Sigmoid colon (tissue), 7 donors: ENCODE results near the gene PUM1. TPM values are rescaled to one million over a fixed set of nuclear protein-coding genes. Genes with fewer than 3 reads are reported as not detected.
"Not testable (repeated sequence)": the region's sequence is repeated elsewhere in the genome, so short reads cannot be mapped to it uniquely, and the experiment has no call there.

Source experiments
- DNase-seq: peaks from one replicate; pipeline ENCODE4 v3.0.0-alpha.2; 2019
- H3K27ac ChIP-seq, 4 donors: fragments of 200-600 bp; sonication (generic); one replicate each; pipeline ENCODE4 v1.5.1; 2016 to 2019; ENCODE audit warnings: mild to moderate bottlenecking in 1 of 4
- H3K27me3 ChIP-seq, 3 donors: fragments of 200-600 bp; sonication (generic); one replicate each; pipeline ENCODE4 v1.5.1; 2019; ENCODE audit warnings: mild to moderate bottlenecking in 1 of 3
- H3K36me3 ChIP-seq, 4 donors: fragments of 200-600 bp; sonication (generic); one replicate each; pipeline ENCODE4 v1.5.1; 2016 to 2019
- H3K4me1 ChIP-seq, 4 donors: fragments of 200-600 bp; sonication (generic); one replicate each; pipeline ENCODE4 v1.5.1; 2017 to 2019
- H3K4me3 ChIP-seq, 4 donors: fragments of 200-600 bp; sonication (generic); one replicate each; pipeline ENCODE4 v1.5.1; 2017 to 2019; ENCODE audit warnings: mild to moderate bottlenecking in 2 of 4, moderate library complexity in 1 of 4
- H3K9me3 ChIP-seq, 4 donors: fragments of 200-600 bp in 3 of 4; sonication (generic) in 3 of 4; one replicate each; pipeline versions ENCODE4 v1.5.1 to v1.6.1; 2013 to 2019
- CTCF ChIP-seq, 4 experiments: fragments of 450-650 bp in 3 of 4; fragments of 200-600 bp in 1 of 4; IDR thresholded peaks; one replicate each; pipeline ENCODE4 v1.5.1; 2016 to 2019; ENCODE audit warnings: antibody characterized with exemption in 4 of 4, mild to moderate bottlenecking in 3 of 4, moderate library complexity in 2 of 4
- EP300 ChIP-seq, 4 donors: sonication (generic); formaldehyde crosslinking; IDR thresholded peaks; one replicate each; pipeline ENCODE4 v1.6.1; 2017; ENCODE audit warnings: antibody characterized with exemption in 4 of 4
- POLR2A ChIP-seq, 2 donors: fragments of 450-650 bp; IDR thresholded peaks; one replicate each; pipeline ENCODE4 v1.6.1; 2016; ENCODE audit warnings: antibody characterized with exemption in 2 of 2, mild to moderate bottlenecking in 2 of 2, moderate library complexity in 2 of 2
- POLR2AphosphoS5 ChIP-seq, 4 donors: sonication (generic); formaldehyde crosslinking; IDR thresholded peaks; one replicate each; pipeline ENCODE4 v1.6.1; 2017; ENCODE audit warnings: antibody characterized with exemption in 4 of 4
- WGBS, 2 donors: extraction: QIAGEN DNeasy Blood & Tissue Kit; methylation state at CpG; one replicate each; pipeline ENCODE4 v1.1.7; 2013; 5-methylcytosine and 5-hydroxymethylcytosine counted together
- intact Hi-C: fragments of 100-400 bp; cut with DNase I; formaldehyde crosslinking; loops from one replicate; pipeline ENCODE4 v1.15.1; 2023
- polyA plus RNA-seq, 3 donors: library from polyadenylated mRNA; stranded (reverse); fragments of 200-250 nt; gene quantifications; one replicate each; pipeline ENCODE4 v1.2.3, GENCODE V29; 2013
- total RNA-seq, 4 donors: library from RNA; depleted of rRNA; stranded (reverse); fragments of >200 nt; gene quantifications; one replicate each; pipeline ENCODE4 v1.1.0, GENCODE V29; 2016
- donor health status: healthy with polysubstance abuse.
- donor health status: Bipolar disorder and iron deficiency.
- donor health status: healthy.

Gene PUM1
- total and polyA plus RNA-seq, 7 donors: 16.9 to 89.5 (median 66.4) TPM

- Histone ChIP-seq H3K4me1 (no peaks in the 10 kb centered on the region), H3K27me3 (no peaks in the 10 kb centered on the region), H3K36me3 (no peaks in the 10 kb centered on the region), H3K4me3 (no peak overlapping the region), H3K27ac (no peak overlapping the region), H3K9me3 (no peaks in the 10 kb centered on the region)
- TF ChIP-seq EP300 (IDR thresholded peaks at IDR 0.05) (no peak), CTCF (IDR thresholded peaks at IDR 0.05) (no peak), POLR2A (IDR thresholded peaks at IDR 0.05) (no peak), POLR2AphosphoS5 (IDR thresholded peaks at IDR 0.05) (no peak)
- no peak for DNase-seq
- intact Hi-C loops: no loop called here
- 91% methylated on average over 12 of the region's 12 CpGs for WGBS, 2 donors
Measured at GRCh38 chr1:31095298-31095981, 29.9 kb upstream of the PUM1 start.

- H3K4me3 ChIP-seq, H3K27ac ChIP-seq, H3K4me1 ChIP-seq, intact Hi-C loops, DNase-seq, H3K36me3 ChIP-seq, H3K9me3 ChIP-seq, H3K27me3 ChIP-seq: not testable (repeated sequence)
- WGBS, 2 donors: 90% methylated on average over 3 of the region's 3 CpGs
Measured at GRCh38 chr1:31088081-31088480, 22.6 kb upstream of the PUM1 start.

- Histone ChIP-seq H3K4me3 (no peak overlapping the region), H3K27ac (no peak overlapping the region), H3K4me1 (no peaks in the 10 kb centered on the region), H3K36me3 (no peaks in the 10 kb centered on the region), H3K9me3 (no peaks in the 10 kb centered on the region), H3K27me3 (no peaks in the 10 kb centered on the region)
- intact Hi-C loops: no loop called here
- no peak for TF ChIP-seq POLR2A (IDR thresholded peaks at IDR 0.05)
- TF ChIP-seq POLR2AphosphoS5 (IDR thresholded peaks at IDR 0.05): no peak
- no peak for TF ChIP-seq EP300 (IDR thresholded peaks at IDR 0.05)
- TF ChIP-seq CTCF (IDR thresholded peaks at IDR 0.05): no peak
- 85 to 88% methylated on average over 16 of the region's 16 CpGs for WGBS, 2 donors
- no peak for DNase-seq
Measured at GRCh38 chr1:31084782-31085569, 19.5 kb upstream of the PUM1 start.

GRCh38 chr1:31082385-31082784, 16.9 kb upstream of the PUM1 start:
- H3K4me3 ChIP-seq: no peak overlapping the region
- intact Hi-C loops: no loop called here
- H3K27ac ChIP-seq: no peak overlapping the region
- H3K36me3 ChIP-seq: no peaks in the 10 kb centered on the region
- no peaks in the 10 kb centered on the region for H3K27me3 ChIP-seq
- no peak for TF ChIP-seq POLR2AphosphoS5 (IDR thresholded peaks at IDR 0.05)
- no peak for TF ChIP-seq POLR2A (IDR thresholded peaks at IDR 0.05)
- TF ChIP-seq EP300 (IDR thresholded peaks at IDR 0.05): no peak
- no peak for TF ChIP-seq CTCF (IDR thresholded peaks at IDR 0.05)
- no peak for DNase-seq
- 61 to 80% methylated on average over 3 of the region's 3 CpGs for WGBS, 2 donors
- H3K4me1 ChIP-seq: no peaks in the 10 kb centered on the region
- no peaks in the 10 kb centered on the region for H3K9me3 ChIP-seq

- intact Hi-C loops: no loop called here
- DNase-seq: no peak
- 63 to 85% methylated on average over 2 of the region's 2 CpGs for WGBS, 2 donors
- Histone ChIP-seq H3K4me1 (no peaks in the 10 kb centered on the region), H3K27ac (no peak overlapping the region), H3K27me3 (no peaks in the 10 kb centered on the region), H3K9me3 (no peaks in the 10 kb centered on the region), H3K4me3 (no peak overlapping the region), H3K36me3 (no peaks in the 10 kb centered on the region)
- TF ChIP-seq EP300 (IDR thresholded peaks at IDR 0.05) (no peak), POLR2A (IDR thresholded peaks at IDR 0.05) (no peak), POLR2AphosphoS5 (IDR thresholded peaks at IDR 0.05) (no peak), CTCF (IDR thresholded peaks at IDR 0.05) (no peak)
Measured at GRCh38 chr1:31073044-31073443, 7.5 kb upstream of the PUM1 start.
